ENCODE data around the gene IFT57. TPM values are rescaled to one million over a fixed set of nuclear protein-coding genes. Genes with fewer than 3 reads are reported as not detected.
A peak's percentile ranks its signal among the peaks of the same experiment; 100 is the strongest.

Gene IFT57
- total RNA-seq, 3 donors from 2014 or later (not counting 1 experiment from before 2014, with no cell fraction given) = 22.2 to 49.3 (median 33.5) TPM

DNA sequence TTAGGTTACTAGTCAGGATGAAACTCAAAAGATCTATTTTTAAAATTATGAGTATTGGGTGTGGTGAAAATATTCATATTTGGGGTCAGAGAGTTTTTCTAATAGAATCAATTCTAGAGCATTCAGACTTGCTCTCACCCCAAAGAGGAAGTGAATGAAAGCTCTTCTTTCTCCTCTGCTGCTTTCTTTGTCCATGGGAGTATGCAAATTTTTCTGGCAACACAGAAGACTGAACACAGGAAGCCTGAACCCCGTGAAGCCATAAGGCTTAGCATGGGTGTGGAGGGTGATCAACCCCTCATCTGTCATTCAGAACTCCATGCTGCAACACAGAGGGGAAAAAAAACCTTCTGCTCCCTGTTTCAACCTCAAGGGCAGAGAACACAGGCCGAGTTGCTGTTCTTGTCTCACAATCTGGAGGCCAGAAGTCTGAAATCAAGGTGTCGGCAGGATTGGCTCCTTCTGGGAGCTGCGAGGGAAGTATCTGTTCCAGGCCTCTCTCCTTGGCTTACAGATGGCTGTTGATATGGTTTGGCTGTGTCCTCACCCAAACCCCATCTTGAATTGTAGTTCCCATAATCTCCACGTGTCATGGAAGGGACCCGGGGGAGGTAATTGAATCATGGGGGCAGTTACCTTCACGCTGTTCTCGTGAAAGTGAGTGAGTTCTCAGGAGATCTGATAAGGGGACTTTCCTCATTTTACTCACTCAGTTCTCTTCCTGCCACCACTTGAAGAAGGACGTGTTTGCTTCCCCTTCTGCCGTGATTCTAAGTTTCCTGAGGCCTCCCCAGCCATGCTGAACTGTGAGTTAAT lies 97.7 kb downstream of the IFT57 start:
- peak overlapping the region; percentile 42 for H3K4me3 ChIP-seq (ENCODE audit: low read length)
- H3K27ac ChIP-seq (ENCODE audit: low read length) = peak overlapping the region; percentile 97
- H3K9me3 ChIP-seq (ENCODE audit: control insufficient read depth, insufficient read depth, low read length) = peaks cover 7% of the 10 kb centered on the region
- peak; percentile 32 to 89 for DNase-seq
- H3K27me3 ChIP-seq (ENCODE audit: control insufficient read depth, insufficient read depth, low read length) = no peaks in the 10 kb centered on the region
- TF ChIP-seq, protein P1, sequence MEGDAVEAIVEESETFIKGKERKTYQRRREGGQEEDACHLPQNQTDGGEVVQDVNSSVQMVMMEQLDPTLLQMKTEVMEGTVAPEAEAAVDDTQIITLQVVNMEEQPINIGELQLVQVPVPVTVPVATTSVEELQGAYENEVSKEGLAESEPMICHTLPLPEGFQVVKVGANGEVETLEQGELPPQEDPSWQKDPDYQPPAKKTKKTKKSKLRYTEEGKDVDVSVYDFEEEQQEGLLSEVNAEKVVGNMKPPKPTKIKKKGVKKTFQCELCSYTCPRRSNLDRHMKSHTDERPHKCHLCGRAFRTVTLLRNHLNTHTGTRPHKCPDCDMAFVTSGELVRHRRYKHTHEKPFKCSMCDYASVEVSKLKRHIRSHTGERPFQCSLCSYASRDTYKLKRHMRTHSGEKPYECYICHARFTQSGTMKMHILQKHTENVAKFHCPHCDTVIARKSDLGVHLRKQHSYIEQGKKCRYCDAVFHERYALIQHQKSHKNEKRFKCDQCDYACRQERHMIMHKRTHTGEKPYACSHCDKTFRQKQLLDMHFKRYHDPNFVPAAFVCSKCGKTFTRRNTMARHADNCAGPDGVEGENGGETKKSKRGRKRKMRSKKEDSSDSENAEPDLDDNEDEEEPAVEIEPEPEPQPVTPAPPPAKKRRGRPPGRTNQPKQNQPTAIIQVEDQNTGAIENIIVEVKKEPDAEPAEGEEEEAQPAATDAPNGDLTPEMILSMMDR (IDR thresholded peaks at IDR 0.05) = no peak
- peak; percentile 63 to 78 (median 63) for ATAC-seq
- H3K4me1 Mint-ChIP-seq = peaks cover 61 to 63% of the 10 kb centered on the region in 2 donors
- 2% methylated on average over 9 of the region's 10 CpGs for WGBS (ENCODE audit: insufficient coverage)
- intact Hi-C loops (cut with micrococcal nuclease) = loop anchor here (1.0 to 10.0 kb wide), 4 partner anchors 23 to 600 kb away; partner anchors contain the start of gene BBX
- peaks cover 2 to 4% of the 10 kb centered on the region in 2 donors for H3K9me3 Mint-ChIP-seq
- H3K36me3 Mint-ChIP-seq = peaks cover 8% of the 10 kb centered on the region
- no peaks in the 10 kb centered on the region for H3K36me3 ChIP-seq (ENCODE audit: control insufficient read depth, insufficient read depth, low read length)
- H3K4me1 ChIP-seq (ENCODE audit: control insufficient read depth, insufficient read depth, low read length) = peaks cover 60% of the 10 kb centered on the region
- no peaks in the 10 kb centered on the region for H3K27me3 Mint-ChIP-seq (ENCODE audit: low read depth in 2 of 2)
- peak overlapping the region; percentile 93 to 97 for H3K27ac Mint-ChIP-seq
- H3K4me3 Mint-ChIP-seq = peak overlapping the region; percentile 79

DNA sequence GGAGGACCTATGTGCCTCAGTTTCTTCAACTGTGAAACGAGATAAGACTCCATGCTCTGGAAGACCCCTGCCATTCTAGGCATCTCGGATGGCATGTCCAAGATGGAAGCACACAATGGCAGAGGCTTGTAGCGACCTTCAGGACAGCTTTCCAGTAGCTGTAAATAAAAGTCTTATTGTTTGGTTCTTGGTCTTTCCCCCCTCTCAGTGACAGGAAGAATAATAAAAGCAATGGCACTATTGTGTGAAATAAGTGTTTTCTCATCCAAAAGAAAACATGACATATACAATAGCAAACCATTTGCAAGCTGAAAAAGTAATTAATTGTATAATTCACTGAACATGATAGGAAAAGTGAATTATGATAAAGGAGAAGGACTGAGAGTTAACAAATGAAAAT lies 98.9 kb downstream of the IFT57 start:
- H3K27ac ChIP-seq (ENCODE audit: low read length) = no peak overlapping the region
- intact Hi-C loops (cut with micrococcal nuclease) = loop anchor here (10.0 kb wide), 2 partner anchors 49 to 599 kb away; partner anchors contain the start of gene BBX
- ATAC-seq (no peak), DNase-seq (no peak)
- peaks cover 4% of the 10 kb centered on the region for H3K9me3 ChIP-seq (ENCODE audit: control insufficient read depth, insufficient read depth, low read length)
- no peaks in the 10 kb centered on the region for H3K27me3 ChIP-seq (ENCODE audit: control insufficient read depth, insufficient read depth, low read length)
- no peaks in the 10 kb centered on the region for H3K36me3 ChIP-seq (ENCODE audit: control insufficient read depth, insufficient read depth, low read length)
- Mint-ChIP-seq H3K27ac (peak overlapping the region; percentile 93 to 97), H3K27me3 (ENCODE audit: low read depth in 2 of 2) (no peaks in the 10 kb centered on the region), H3K36me3 (peaks cover 4% of the 10 kb centered on the region), H3K4me1 (peaks cover 51 to 63% of the 10 kb centered on the region in 2 donors), H3K9me3 (peaks cover under 1 to 2% of the 10 kb centered on the region in 2 donors), H3K4me3 (no peak overlapping the region)
- peaks cover 50% of the 10 kb centered on the region for H3K4me1 ChIP-seq (ENCODE audit: control insufficient read depth, insufficient read depth, low read length)
- 100% methylated on average over 3 of the region's 3 CpGs for WGBS (ENCODE audit: insufficient coverage)
- no peak overlapping the region for H3K4me3 ChIP-seq (ENCODE audit: low read length)
- TF ChIP-seq, protein P1 (IDR thresholded peaks at IDR 0.05) = no peak

DNA sequence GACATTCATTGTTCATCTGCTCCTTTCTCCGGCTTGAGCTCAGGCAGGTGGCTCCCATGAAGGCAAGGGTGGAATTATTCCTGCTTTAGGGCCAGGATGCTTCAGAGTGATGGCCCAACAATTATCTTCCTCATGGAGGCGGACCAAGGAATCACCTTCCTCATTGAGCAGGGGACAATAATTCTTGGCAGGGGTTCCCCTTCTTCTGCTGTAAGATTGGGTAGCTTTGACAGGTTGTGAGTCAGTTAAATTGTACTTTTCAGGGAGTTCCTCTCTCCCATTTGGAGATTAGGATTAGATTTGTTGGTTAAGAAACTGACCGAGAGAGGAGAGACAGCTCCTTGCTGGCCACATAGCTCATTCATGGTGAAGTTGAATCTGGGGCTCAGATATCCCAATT lies 99.9 kb downstream of the IFT57 start:
- Mint-ChIP-seq H3K4me1 (peaks cover 45 to 60% of the 10 kb centered on the region in 2 donors), H3K27ac (peak overlapping the region; percentile 23 to 93), H3K36me3 (no peaks in the 10 kb centered on the region), H3K9me3 (no peaks in the 10 kb centered on the region), H3K4me3 (no peak overlapping the region), H3K27me3 (ENCODE audit: low read depth in 2 of 2) (no peaks in the 10 kb centered on the region)
- Histone ChIP-seq H3K9me3 (ENCODE audit: control insufficient read depth, insufficient read depth, low read length) (peaks cover 4% of the 10 kb centered on the region), H3K4me3 (ENCODE audit: low read length) (no peak overlapping the region), H3K4me1 (ENCODE audit: control insufficient read depth, insufficient read depth, low read length) (peaks cover 43% of the 10 kb centered on the region), H3K36me3 (ENCODE audit: control insufficient read depth, insufficient read depth, low read length) (no peaks in the 10 kb centered on the region), H3K27me3 (ENCODE audit: control insufficient read depth, insufficient read depth, low read length) (no peaks in the 10 kb centered on the region), H3K27ac (ENCODE audit: low read length) (no peak overlapping the region)
- WGBS (ENCODE audit: insufficient coverage) = 93% methylated on average over 2 of the region's 3 CpGs
- ATAC-seq (no peak), DNase-seq (no peak)
- intact Hi-C loops (cut with micrococcal nuclease) = loop anchor here (10.0 kb wide), 2 partner anchors 47 to 597 kb away; partner anchors contain the start of gene BBX
- TF ChIP-seq, protein P1 (IDR thresholded peaks at IDR 0.05) = no peak
